ENCODE data around the gene BDP1.
"Not testable (repeated sequence)": the region's sequence is repeated elsewhere in the genome, so short reads cannot be mapped to it uniquely, and the experiment has no call there.

DNA sequence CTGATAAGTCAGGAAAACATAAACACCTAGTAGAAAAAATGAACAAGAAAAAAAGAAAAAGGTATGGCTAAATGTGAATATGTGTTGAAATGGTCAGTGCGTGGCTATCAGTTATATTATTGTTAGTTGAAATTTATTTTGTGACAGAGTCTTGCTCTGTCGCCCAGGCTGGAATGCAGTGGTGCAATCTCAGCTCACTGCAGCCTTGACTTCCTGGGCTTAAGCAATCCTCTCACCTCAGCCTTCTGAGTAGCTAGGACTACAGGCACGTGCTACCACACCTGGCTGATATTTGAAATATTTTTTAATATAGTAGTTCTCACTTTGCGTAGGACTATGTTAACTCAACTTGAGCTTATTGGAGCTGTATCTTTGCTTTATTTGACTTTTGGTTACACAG is 38.8 kb downstream of the BDP1 start:
- not testable (repeated sequence) for TF ChIP-seq POLR2A (IDR thresholded peaks at IDR 0.05)
- TF ChIP-seq, protein P1, sequence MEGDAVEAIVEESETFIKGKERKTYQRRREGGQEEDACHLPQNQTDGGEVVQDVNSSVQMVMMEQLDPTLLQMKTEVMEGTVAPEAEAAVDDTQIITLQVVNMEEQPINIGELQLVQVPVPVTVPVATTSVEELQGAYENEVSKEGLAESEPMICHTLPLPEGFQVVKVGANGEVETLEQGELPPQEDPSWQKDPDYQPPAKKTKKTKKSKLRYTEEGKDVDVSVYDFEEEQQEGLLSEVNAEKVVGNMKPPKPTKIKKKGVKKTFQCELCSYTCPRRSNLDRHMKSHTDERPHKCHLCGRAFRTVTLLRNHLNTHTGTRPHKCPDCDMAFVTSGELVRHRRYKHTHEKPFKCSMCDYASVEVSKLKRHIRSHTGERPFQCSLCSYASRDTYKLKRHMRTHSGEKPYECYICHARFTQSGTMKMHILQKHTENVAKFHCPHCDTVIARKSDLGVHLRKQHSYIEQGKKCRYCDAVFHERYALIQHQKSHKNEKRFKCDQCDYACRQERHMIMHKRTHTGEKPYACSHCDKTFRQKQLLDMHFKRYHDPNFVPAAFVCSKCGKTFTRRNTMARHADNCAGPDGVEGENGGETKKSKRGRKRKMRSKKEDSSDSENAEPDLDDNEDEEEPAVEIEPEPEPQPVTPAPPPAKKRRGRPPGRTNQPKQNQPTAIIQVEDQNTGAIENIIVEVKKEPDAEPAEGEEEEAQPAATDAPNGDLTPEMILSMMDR (IDR thresholded peaks at IDR 0.05): not testable (repeated sequence)
